Measurements from ENCODE around the gene CASQ1.

The CASQ1 gene

GRCh38 chr1:160208557-160209320 is 18.4 kb downstream of the CASQ1 start:
- Histone ChIP-seq H3K27me3 (ENCODE audit: control insufficient read depth, insufficient read depth, low read length) (no peaks in the 10 kb centered on the region), H3K36me3 (ENCODE audit: control insufficient read depth, insufficient read depth, low read length) (no peaks in the 10 kb centered on the region), H3K27ac (peak overlapping the region; percentile 47), H3K4me1 (peaks cover 2% of the 10 kb centered on the region), H3K4me2 (ENCODE audit: low read length) (peak overlapping the region; percentile 25), H3K4me3 (ENCODE audit: low read depth, low read length) (no peak overlapping the region), H3K9me3 (ENCODE audit: control insufficient read depth, low read length) (no peaks in the 10 kb centered on the region), H3K9ac (no peak overlapping the region), H3K79me2 (peaks cover 2% of the 10 kb centered on the region), H2AFZ (no peak overlapping the region)
- TF ChIP-seq CTCF (IDR thresholded peaks at IDR 0.05) = no peak

GRCh38 chr1:160209321-160210046 is 19.1 kb downstream of the CASQ1 start:
- Histone ChIP-seq H3K79me2 (peaks cover 2% of the 10 kb centered on the region), H3K9ac (no peak overlapping the region), H3K27me3 (ENCODE audit: control insufficient read depth, insufficient read depth, low read length) (no peaks in the 10 kb centered on the region), H3K4me2 (ENCODE audit: low read length) (peak overlapping the region; percentile 34), H2AFZ (no peak overlapping the region), H3K4me3 (ENCODE audit: low read depth, low read length) (no peak overlapping the region), H3K9me3 (ENCODE audit: control insufficient read depth, low read length) (no peaks in the 10 kb centered on the region), H3K36me3 (ENCODE audit: control insufficient read depth, insufficient read depth, low read length) (no peaks in the 10 kb centered on the region), H3K27ac (no peak overlapping the region), H3K4me1 (peaks cover 2% of the 10 kb centered on the region)
- no peak for TF ChIP-seq CTCF (IDR thresholded peaks at IDR 0.05)

GRCh38 chr1:160210561-160210960 is 20.2 kb downstream of the CASQ1 start:
- no peak overlapping the region for H3K9ac ChIP-seq
- no peaks in the 10 kb centered on the region for H3K4me1 ChIP-seq
- no peak for TF ChIP-seq CTCF (IDR thresholded peaks at IDR 0.05)
- H3K27me3 ChIP-seq (ENCODE audit: control insufficient read depth, insufficient read depth, low read length) = no peaks in the 10 kb centered on the region
- H2AFZ ChIP-seq = no peak overlapping the region
- H3K36me3 ChIP-seq (ENCODE audit: control insufficient read depth, insufficient read depth, low read length) = no peaks in the 10 kb centered on the region
- peaks cover 2% of the 10 kb centered on the region for H3K79me2 ChIP-seq
- H3K4me2 ChIP-seq (ENCODE audit: low read length) = no peak overlapping the region
- H3K4me3 ChIP-seq (ENCODE audit: low read depth, low read length) = no peak overlapping the region
- no peak overlapping the region for H3K27ac ChIP-seq
- H3K9me3 ChIP-seq (ENCODE audit: control insufficient read depth, low read length) = no peaks in the 10 kb centered on the region

GRCh38 chr1:160211046-160211790 is 20.8 kb downstream of the CASQ1 start:
- Histone ChIP-seq H2AFZ (no peak overlapping the region), H3K9ac (no peak overlapping the region), H3K9me3 (ENCODE audit: control insufficient read depth, low read length) (no peaks in the 10 kb centered on the region), H3K27ac (no peak overlapping the region), H3K4me2 (ENCODE audit: low read length) (no peak overlapping the region), H3K4me3 (ENCODE audit: low read depth, low read length) (no peak overlapping the region), H3K36me3 (ENCODE audit: control insufficient read depth, insufficient read depth, low read length) (no peaks in the 10 kb centered on the region), H3K27me3 (ENCODE audit: control insufficient read depth, insufficient read depth, low read length) (no peaks in the 10 kb centered on the region), H3K4me1 (no peaks in the 10 kb centered on the region), H3K79me2 (peaks cover 2% of the 10 kb centered on the region)
- TF ChIP-seq CTCF (IDR thresholded peaks at IDR 0.05) = no peak
